Keratinocyte (primary cell): Measurements from ENCODE around the gene SCFD1.
A peak's percentile ranks its signal among the peaks of the same experiment; 100 is the strongest.

Experiments
- CTCF ChIP-seq, 3 experiments: IDR thresholded peaks in 1 of 3; conservative IDR thresholded peaks in 1 of 3; optimal IDR thresholded peaks in 1 of 3; 2 replicates in 2 of 3; 3 replicates in 1 of 3; pipeline versions ENCODE3 to v1.5.1; 2011; ENCODE audit warnings: low read length in 3 of 3, mild to moderate bottlenecking in 3 of 3, moderate library complexity in 2 of 3, control low read depth in 1 of 3, inconsistent platforms in 1 of 3; ENCODE audit not compliant: insufficient read depth in 2 of 3; ENCODE audit errors: extremely low read depth in 1 of 3
- EZH2 ChIP-seq: IDR thresholded peaks from one replicate; pipeline ENCODE4 v1.6.1; 2012; ENCODE audit warnings: inconsistent platforms, mild to moderate bottlenecking, low read length, moderate library complexity

- TF ChIP-seq CTCF (optimal IDR thresholded peaks at IDR 0.05 in 1 of 3, IDR thresholded peaks at IDR 0.05 in 1 of 3, conservative IDR thresholded peaks at IDR 0.05 in 1 of 3; ENCODE audit: extremely low read depth in 1 of 3, insufficient read depth in 2 of 3, low read length in 3 of 3) (peak in 2 of 3 experiments; percentile 25 to 35), EZH2 (no peak)
Measured at GRCh38 chr14:30681752-30682355, 59.7 kb downstream of the SCFD1 start.
